ENCODE data around the gene DMAC2L. TPM values are rescaled to one million over a fixed set of nuclear protein-coding genes. Genes with fewer than 3 reads are reported as not detected.

Gene DMAC2L
- total and polyA plus RNA-seq, 10 of the 15 experiments (the other 5 are each of a cell fraction or from before 2014, with no cell fraction given), result 9.5 to 76.3 (median 28.2) TPM

- no peak for DNase-seq (ENCODE audit: low read depth, low spot score)
- Histone ChIP-seq H3K9ac (ENCODE audit: control insufficient read depth, insufficient read depth, low read length) (peak overlapping the region; percentile 83), H3K27ac (ENCODE audit: control insufficient read depth, insufficient read depth) (peak overlapping the region; percentile 94), H3K27me3 (replicated peaks in 1 of 2; ENCODE audit: control insufficient read depth in 2 of 2, insufficient read depth in 2 of 2, low read length in 1 of 2) (no peaks in the 10 kb centered on the region), H3K4me2 (ENCODE audit: control insufficient read depth, insufficient read depth) (peak overlapping the region; percentile 97), H2AFZ (ENCODE audit: control insufficient read depth, low read depth, low read length) (peak overlapping the region; percentile 87), H3K4me1 (ENCODE audit: control insufficient read depth, insufficient read depth, low read length) (peaks cover 11% of the 10 kb centered on the region), H3K36me3 (ENCODE audit: control insufficient read depth in 2 of 2, insufficient read depth in 2 of 2, low read length in 1 of 2) (no peaks in the 10 kb centered on the region), H4K20me1 (ENCODE audit: control insufficient read depth, insufficient read depth) (no peaks in the 10 kb centered on the region), H3K4me3 (peak overlapping the region; percentile 80), H3K9me3 (replicated peaks; ENCODE audit: control insufficient read depth, insufficient read depth, low read length) (no peaks in the 10 kb centered on the region; the same call in 2 of the 3 replicates), H3K79me2 (ENCODE audit: control insufficient read depth, insufficient read depth, low read length) (peaks cover 4% of the 10 kb centered on the region)
- intact Hi-C loops (cut with micrococcal nuclease; ENCODE audit: unreplicated experiment) (no loop called here), in situ Hi-C loops (cut with MboI) (no loop called here)
- TF ChIP-seq NFIC (IDR thresholded peaks at IDR 0.05; ENCODE audit: low read depth, low read length) (no peak), RUNX3 (IDR thresholded peaks at IDR 0.05; ENCODE audit: low read length) (peak; percentile 42; the same call in 1 of the 2 replicates), NFYB (IDR thresholded peaks at IDR 0.05; ENCODE audit: insufficient read depth, low read depth, low read length) (peak; percentile 89), POLR2A (IDR thresholded peaks at IDR 0.05; ENCODE audit: low read depth, low read length) (peak; percentile 69), MLLT1 (IDR thresholded peaks at IDR 0.05) (peak; percentile 89), SP1 (IDR thresholded peaks at IDR 0.05; ENCODE audit: low read depth, low read length) (no peak), CHD1 (IDR thresholded peaks at IDR 0.05; ENCODE audit: low read depth, low read length) (no peak), E2F4 (IDR thresholded peaks at IDR 0.05; ENCODE audit: low read depth, low read length) (no peak), CEBPB (IDR thresholded peaks at IDR 0.05; ENCODE audit: borderline replicate concordance in 1 of 2, low read depth in 2 of 2, low read length in 2 of 2) (no peak), SMAD1 (IDR thresholded peaks at IDR 0.05; ENCODE audit: low read depth, partially characterized antibody) (peak; percentile 16), PKNOX1 (IDR thresholded peaks at IDR 0.05) (0 out of 2 replicates have a peak, but pooled peaks have one; percentile 15), POLR2AphosphoS5 (IDR thresholded peaks at IDR 0.05; ENCODE audit: low read length) (peak; percentile 80), MXI1 (IDR thresholded peaks at IDR 0.05; ENCODE audit: low read depth, low read length) (0 out of 2 replicates have a peak, but pooled peaks have one; percentile 13), CEBPZ (IDR thresholded peaks at IDR 0.05; ENCODE audit: low read depth, low read length) (no peak)
- RAD21 ChIA-PET (ENCODE audit: unreplicated experiment), result interaction anchor here (0.9 to 2.9 kb wide), 12 partner anchors 13 to 743 kb away, joined by 3 to 16 read pairs (median 4); partner anchors contain the start of genes CDKL1, DMAC2L, L2HGDH and RPL36AL
- ATAC-seq, result peak; percentile 47
- POLR2A ChIA-PET, result interaction anchor here (0.5 to 1.5 kb wide), 7 partner anchors 8 to 202 kb away, joined by 3 to 6 read pairs (median 3); no protein-coding TSS in a partner anchor
- TSS peak; percentile 97 for BruUV-seq (replicated peaks)
- SMC1A ChIA-PET (ENCODE audit: uncharacterized antibody, unreplicated experiment), result interaction anchor here (0.7 to 3.9 kb wide), 16 partner anchors 11 to 402 kb away, joined by 3 to 24 read pairs (median 4); partner anchors contain the start of genes CDKL1 and MAP4K5
- WGBS (ENCODE audit: insufficient coverage, insufficient replicate concordance, low lambda C conversion rate, missing lambda C conversion rate), result 16% methylated on average over 14 of the region's 14 CpGs
- CTCF ChIA-PET, result interaction anchor here (0.8 to 3.3 kb wide), 9 partner anchors 15 to 729 kb away, joined by 3 to 17 read pairs (median 4); partner anchors contain the start of genes CDKL1, DMAC2L and L2HGDH
- peak; percentile 35 for FAIRE-seq
Observed at GRCh38 chr14:50362764-50363713, 50.9 kb downstream of the DMAC2L start.
